Neural cell (in vitro differentiated cells): Measurements from ENCODE around the gene CD160.

Source experiments
- EP300 ChIP-seq: fragments of 450-650 bp; conservative IDR thresholded peaks from 2 replicates; pipeline ENCODE4 v1.6.1; 2014; ENCODE audit warnings: antibody characterized with exemption, mild to moderate bottlenecking, moderate library complexity; ENCODE audit not compliant: poor library complexity, severe bottlenecking
- EZH2 ChIP-seq: fragments of 200-600, 300-800 bp; shearing (Covaris generic), sonication (generic); IDR thresholded peaks from 2 replicates; pipeline ENCODE4 v1.6.1; 2014; ENCODE audit warnings: antibody characterized with exemption, low read length, borderline replicate concordance, mild to moderate bottlenecking; ENCODE audit not compliant: insufficient read depth, poor library complexity, severe bottlenecking
- POLR2AphosphoS5 ChIP-seq: IDR thresholded peaks from 2 replicates; pipeline ENCODE4 v1.6.1; 2012
- RAD21 ChIP-seq: fragments of 450-650 bp; conservative IDR thresholded peaks from 2 replicates; pipeline ENCODE4 v1.6.1; 2014; ENCODE audit warnings: antibody characterized with exemption, mild to moderate bottlenecking, moderate library complexity
- SMC3 ChIP-seq: fragments of 450-650 bp; conservative IDR thresholded peaks from 2 replicates; pipeline ENCODE4 v1.6.1; 2014; ENCODE audit warnings: antibody characterized with exemption, mild to moderate bottlenecking, moderate library complexity; ENCODE audit not compliant: poor library complexity
- TAF1 ChIP-seq: IDR thresholded peaks from 2 replicates; pipeline ENCODE4 v1.6.1; 2012; ENCODE audit warnings: low read depth
- TF ChIP-seq, protein P1 (sequence below): fragments of 450-650 bp; IDR thresholded peaks from 2 replicates; pipeline ENCODE4 v1.5.1; 2014; ENCODE audit warnings: antibody characterized with exemption, mild to moderate bottlenecking, moderate library complexity; ENCODE audit not compliant: poor library complexity, severe bottlenecking
- TF ChIP-seq, protein P2 (sequence below): IDR thresholded peaks from 2 replicates; pipeline ENCODE4 v1.6.1; 2012; ENCODE audit warnings: borderline replicate concordance

DNA sequence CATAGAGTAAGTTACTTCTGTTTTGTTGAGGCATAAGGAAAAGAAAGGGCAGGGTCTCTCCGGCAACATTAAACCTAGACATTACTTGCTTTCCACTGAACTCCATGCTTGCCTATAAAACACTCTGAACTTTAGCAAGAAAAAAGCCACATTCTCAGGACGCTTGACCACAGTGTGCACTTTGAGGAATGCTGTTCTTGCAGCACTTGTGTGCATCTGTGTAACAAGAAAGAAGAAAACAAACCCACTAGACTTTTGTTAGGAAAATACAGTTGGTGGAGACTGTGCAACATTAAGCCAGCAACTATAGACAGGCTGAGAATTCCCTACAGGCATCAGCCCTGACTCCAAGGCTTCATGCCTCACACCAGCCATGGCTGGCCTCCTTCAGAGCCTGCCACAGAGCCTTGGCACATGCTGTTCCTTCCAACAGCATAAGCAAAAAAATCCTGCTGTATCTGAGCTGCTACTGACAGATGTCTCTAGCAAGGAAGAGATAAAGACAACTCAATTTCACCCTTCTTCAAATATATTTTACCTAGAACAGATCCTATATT, 17.9 kb upstream of the CD160 start:
- TF ChIP-seq SMC3, result no peak
- TF ChIP-seq RAD21, result no peak
- no peak for TF ChIP-seq POLR2AphosphoS5
- TF ChIP-seq, protein P1, sequence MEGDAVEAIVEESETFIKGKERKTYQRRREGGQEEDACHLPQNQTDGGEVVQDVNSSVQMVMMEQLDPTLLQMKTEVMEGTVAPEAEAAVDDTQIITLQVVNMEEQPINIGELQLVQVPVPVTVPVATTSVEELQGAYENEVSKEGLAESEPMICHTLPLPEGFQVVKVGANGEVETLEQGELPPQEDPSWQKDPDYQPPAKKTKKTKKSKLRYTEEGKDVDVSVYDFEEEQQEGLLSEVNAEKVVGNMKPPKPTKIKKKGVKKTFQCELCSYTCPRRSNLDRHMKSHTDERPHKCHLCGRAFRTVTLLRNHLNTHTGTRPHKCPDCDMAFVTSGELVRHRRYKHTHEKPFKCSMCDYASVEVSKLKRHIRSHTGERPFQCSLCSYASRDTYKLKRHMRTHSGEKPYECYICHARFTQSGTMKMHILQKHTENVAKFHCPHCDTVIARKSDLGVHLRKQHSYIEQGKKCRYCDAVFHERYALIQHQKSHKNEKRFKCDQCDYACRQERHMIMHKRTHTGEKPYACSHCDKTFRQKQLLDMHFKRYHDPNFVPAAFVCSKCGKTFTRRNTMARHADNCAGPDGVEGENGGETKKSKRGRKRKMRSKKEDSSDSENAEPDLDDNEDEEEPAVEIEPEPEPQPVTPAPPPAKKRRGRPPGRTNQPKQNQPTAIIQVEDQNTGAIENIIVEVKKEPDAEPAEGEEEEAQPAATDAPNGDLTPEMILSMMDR, result no peak
- TF ChIP-seq EZH2, result no peak
- no peak for TF ChIP-seq EP300
- no peak for TF ChIP-seq TAF1
- TF ChIP-seq, protein P2, sequence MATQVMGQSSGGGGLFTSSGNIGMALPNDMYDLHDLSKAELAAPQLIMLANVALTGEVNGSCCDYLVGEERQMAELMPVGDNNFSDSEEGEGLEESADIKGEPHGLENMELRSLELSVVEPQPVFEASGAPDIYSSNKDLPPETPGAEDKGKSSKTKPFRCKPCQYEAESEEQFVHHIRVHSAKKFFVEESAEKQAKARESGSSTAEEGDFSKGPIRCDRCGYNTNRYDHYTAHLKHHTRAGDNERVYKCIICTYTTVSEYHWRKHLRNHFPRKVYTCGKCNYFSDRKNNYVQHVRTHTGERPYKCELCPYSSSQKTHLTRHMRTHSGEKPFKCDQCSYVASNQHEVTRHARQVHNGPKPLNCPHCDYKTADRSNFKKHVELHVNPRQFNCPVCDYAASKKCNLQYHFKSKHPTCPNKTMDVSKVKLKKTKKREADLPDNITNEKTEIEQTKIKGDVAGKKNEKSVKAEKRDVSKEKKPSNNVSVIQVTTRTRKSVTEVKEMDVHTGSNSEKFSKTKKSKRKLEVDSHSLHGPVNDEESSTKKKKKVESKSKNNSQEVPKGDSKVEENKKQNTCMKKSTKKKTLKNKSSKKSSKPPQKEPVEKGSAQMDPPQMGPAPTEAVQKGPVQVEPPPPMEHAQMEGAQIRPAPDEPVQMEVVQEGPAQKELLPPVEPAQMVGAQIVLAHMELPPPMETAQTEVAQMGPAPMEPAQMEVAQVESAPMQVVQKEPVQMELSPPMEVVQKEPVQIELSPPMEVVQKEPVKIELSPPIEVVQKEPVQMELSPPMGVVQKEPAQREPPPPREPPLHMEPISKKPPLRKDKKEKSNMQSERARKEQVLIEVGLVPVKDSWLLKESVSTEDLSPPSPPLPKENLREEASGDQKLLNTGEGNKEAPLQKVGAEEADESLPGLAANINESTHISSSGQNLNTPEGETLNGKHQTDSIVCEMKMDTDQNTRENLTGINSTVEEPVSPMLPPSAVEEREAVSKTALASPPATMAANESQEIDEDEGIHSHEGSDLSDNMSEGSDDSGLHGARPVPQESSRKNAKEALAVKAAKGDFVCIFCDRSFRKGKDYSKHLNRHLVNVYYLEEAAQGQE, result no peak
